Breast epithelium (tissue), 4 donors: ENCODE results near the gene CDCP1. TPM values are rescaled to one million over a fixed set of nuclear protein-coding genes. Genes with fewer than 3 reads are reported as not detected.
"Not testable (repeated sequence)": the region's sequence is repeated elsewhere in the genome, so short reads cannot be mapped to it uniquely, and the experiment has no call there.

Experiments used
- DNase-seq, 2 donors: peaks; one replicate each; pipeline ENCODE4 v3.0.0-alpha.2; 2019; ENCODE audit warnings: low spot score in 2 of 2
- H3K27ac ChIP-seq, 2 donors: fragments of 200-600 bp; sonication (generic) in 1 of 2; one replicate each; pipeline ENCODE4 v1.5.1; 2016 to 2019; ENCODE audit warnings: mild to moderate bottlenecking in 1 of 2
- H3K27me3 ChIP-seq, 2 donors: fragments of 200-600 bp; sonication (generic) in 1 of 2; one replicate each; pipeline versions ENCODE4 v1.5.1 to v1.6.0; 2017 to 2019; ENCODE audit warnings: control low read depth in 1 of 2, mild to moderate bottlenecking in 1 of 2
- H3K36me3 ChIP-seq: fragments of 200-600 bp; one replicate; pipeline ENCODE4 v1.5.1; 2019
- H3K4me1 ChIP-seq, 2 donors: fragments of 200-600 bp; sonication (generic); one replicate each; pipeline ENCODE4 v1.5.1; 2016 to 2019; ENCODE audit warnings: control low read depth in 1 of 2
- H3K4me3 ChIP-seq, 3 donors: fragments of 200-600 bp; sonication (generic); 1 replicate in 2 of 3; 2 replicates in 1 of 3; pipeline ENCODE4 v1.5.1; 2016 to 2019; ENCODE audit warnings: mild to moderate bottlenecking in 3 of 3, moderate library complexity in 2 of 3
- H3K9me3 ChIP-seq, 2 donors: fragments of 200-600 bp; sonication (generic) in 1 of 2; one replicate each; pipeline ENCODE4 v1.5.1; 2016 to 2019; ENCODE audit warnings: control low read depth in 1 of 2
- CTCF ChIP-seq, 3 donors: fragments of 450-650 bp; IDR thresholded peaks; one replicate each; pipeline ENCODE4 v1.5.1; 2016 to 2017; ENCODE audit warnings: antibody characterized with exemption in 3 of 3, mild to moderate bottlenecking in 3 of 3, moderate library complexity in 3 of 3
- POLR2A ChIP-seq: fragments of 450-650 bp; IDR thresholded peaks from one replicate; pipeline ENCODE4 v1.6.1; 2016; ENCODE audit warnings: antibody characterized with exemption, mild to moderate bottlenecking, moderate library complexity
- POLR2AphosphoS5 ChIP-seq, 3 donors: sonication (generic); formaldehyde crosslinking; IDR thresholded peaks; one replicate each; pipeline ENCODE4 v1.6.1; 2017; ENCODE audit warnings: antibody characterized with exemption in 3 of 3
- intact Hi-C: fragments of 100-400 bp; cut with DNase I; formaldehyde crosslinking; loops from one replicate; pipeline ENCODE4 v1.15.1; 2023; ENCODE audit warnings: low total_unique reads
- total RNA-seq, 3 donors: library from RNA; depleted of rRNA; stranded (reverse); fragments of >200 nt; gene quantifications; one replicate each; pipeline ENCODE4 v1.1.0, GENCODE V29; 2016

CDCP1 gene
- total RNA-seq, 3 donors from 2014 or later = 1.9 to 11.3 (median 8.5) TPM

GRCh38 chr3:45055411-45056143, 90.6 kb downstream of the CDCP1 start:
- DNase-seq = no peak
- H3K4me1 ChIP-seq = peaks cover 0 to 3% of the 10 kb centered on the region in 2 donors
- TF ChIP-seq CTCF (IDR thresholded peaks at IDR 0.05) (no peak), POLR2AphosphoS5 (IDR thresholded peaks at IDR 0.05) (no peak), POLR2A (no peak)
- no peak overlapping the region for H3K4me3 ChIP-seq
- H3K36me3 ChIP-seq = no peaks in the 10 kb centered on the region
- intact Hi-C loops = no loop called here
- H3K9me3 ChIP-seq = no peaks in the 10 kb centered on the region
- no peaks in the 10 kb centered on the region for H3K27me3 ChIP-seq
- peak overlapping the region in 1 of 2 donors; percentile 6 for H3K27ac ChIP-seq

GRCh38 chr3:45055032-45055410, 91.2 kb downstream of the CDCP1 start:
- no peaks in the 10 kb centered on the region for H3K36me3 ChIP-seq
- H3K4me1 ChIP-seq = peaks cover 0 to 3% of the 10 kb centered on the region in 2 donors
- DNase-seq = no peak
- H3K27ac ChIP-seq = peak overlapping the region in 1 of 2 donors; percentile 48
- no peaks in the 10 kb centered on the region for H3K9me3 ChIP-seq
- no peak for TF ChIP-seq POLR2A
- no peak for TF ChIP-seq CTCF (IDR thresholded peaks at IDR 0.05)
- TF ChIP-seq POLR2AphosphoS5 (IDR thresholded peaks at IDR 0.05) = no peak
- H3K27me3 ChIP-seq = peaks cover 0 to under 1% of the 10 kb centered on the region in 2 donors
- no peak overlapping the region for H3K4me3 ChIP-seq
- intact Hi-C loops = no loop called here

- TF ChIP-seq CTCF (IDR thresholded peaks at IDR 0.05) (no peak), POLR2AphosphoS5 (IDR thresholded peaks at IDR 0.05) (no peak), POLR2A (no peak)
- H3K27ac ChIP-seq = peak overlapping the region in 1 of 2 donors; percentile 48
- no peak for DNase-seq
- H3K36me3 ChIP-seq = no peaks in the 10 kb centered on the region
- peaks cover 0 to 8% of the 10 kb centered on the region in 2 donors for H3K27me3 ChIP-seq
- H3K4me3 ChIP-seq = no peak overlapping the region
- intact Hi-C loops = no loop called here
- peaks cover 0 to 3% of the 10 kb centered on the region in 2 donors for H3K4me1 ChIP-seq
- H3K9me3 ChIP-seq = no peaks in the 10 kb centered on the region
Observed at GRCh38 chr3:45054196-45054857, 91.9 kb downstream of the CDCP1 start.

GRCh38 chr3:45053805-45054195, 92.4 kb downstream of the CDCP1 start:
- H3K4me3 ChIP-seq, H3K27me3 ChIP-seq, H3K9me3 ChIP-seq, H3K4me1 ChIP-seq, DNase-seq, H3K36me3 ChIP-seq, intact Hi-C loops: not testable (repeated sequence)
- H3K27ac ChIP-seq = peak overlapping the region in 1 of 2 donors; percentile 48

- DNase-seq = no peak
- Histone ChIP-seq H3K9me3 (no peaks in the 10 kb centered on the region), H3K4me3 (no peak overlapping the region), H3K4me1 (peaks cover 0 to 3% of the 10 kb centered on the region in 2 donors), H3K27ac (no peak overlapping the region), H3K36me3 (no peaks in the 10 kb centered on the region), H3K27me3 (peaks cover 0 to 12% of the 10 kb centered on the region in 2 donors)
- TF ChIP-seq CTCF (IDR thresholded peaks at IDR 0.05) (no peak), POLR2AphosphoS5 (IDR thresholded peaks at IDR 0.05) (no peak), POLR2A (no peak)
- intact Hi-C loops = no loop called here
Observed at GRCh38 chr3:45051685-45052084, 94.5 kb downstream of the CDCP1 start.
